Measurements from ENCODE around the gene WDR1. TPM values are rescaled to one million over a fixed set of nuclear protein-coding genes. Genes with fewer than 3 reads are reported as not detected.

The WDR1 gene
- polyA plus RNA-seq, 2 of the 4 experiments (the other 2 are of a cell fraction): 251 to 326 TPM

DNA sequence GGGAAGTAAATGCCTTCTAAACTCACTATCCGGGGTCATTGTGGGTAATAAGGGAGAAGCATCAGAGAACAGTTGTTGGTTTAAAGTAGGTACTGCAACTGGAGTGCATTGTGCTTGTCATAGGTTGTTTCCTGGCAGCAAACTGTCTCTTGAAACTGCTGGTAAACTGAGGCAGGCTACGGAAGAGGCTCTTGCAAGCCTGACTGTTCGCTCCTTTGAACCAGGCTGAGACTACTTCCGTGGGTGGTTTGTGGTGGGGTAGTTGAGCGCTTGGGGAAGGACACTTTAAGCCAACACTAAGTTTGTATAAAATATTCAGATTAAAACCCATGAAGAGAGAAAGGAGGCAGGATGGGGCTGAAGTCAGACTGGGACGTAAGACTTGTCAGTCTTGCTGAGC is 45.2 kb upstream of the WDR1 start (continued):
- TF ChIP-seq, protein P1, sequence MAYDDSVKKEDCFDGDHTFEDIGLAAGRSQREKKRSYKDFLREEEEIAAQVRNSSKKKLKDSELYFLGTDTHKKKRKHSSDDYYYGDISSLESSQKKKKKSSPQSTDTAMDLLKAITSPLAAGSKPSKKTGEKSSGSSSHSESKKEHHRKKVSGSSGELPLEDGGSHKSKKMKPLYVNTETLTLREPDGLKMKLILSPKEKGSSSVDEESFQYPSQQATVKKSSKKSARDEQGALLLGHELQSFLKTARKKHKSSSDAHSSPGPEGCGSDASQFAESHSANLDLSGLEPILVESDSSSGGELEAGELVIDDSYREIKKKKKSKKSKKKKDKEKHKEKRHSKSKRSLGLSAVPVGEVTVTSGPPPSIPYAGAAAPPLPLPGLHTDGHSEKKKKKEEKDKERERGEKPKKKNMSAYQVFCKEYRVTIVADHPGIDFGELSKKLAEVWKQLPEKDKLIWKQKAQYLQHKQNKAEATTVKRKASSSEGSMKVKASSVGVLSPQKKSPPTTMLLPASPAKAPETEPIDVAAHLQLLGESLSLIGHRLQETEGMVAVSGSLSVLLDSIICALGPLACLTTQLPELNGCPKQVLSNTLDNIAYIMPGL (CRISPR knock-in tag; IDR thresholded peaks at IDR 0.05; ENCODE audit: borderline replicate concordance): no peak
- TF ChIP-seq ZNF302 (CRISPR knock-in tag; IDR thresholded peaks at IDR 0.05) (no peak), ZFP36 (IDR thresholded peaks at IDR 0.05; ENCODE audit: borderline replicate concordance, partially characterized antibody) (no peak), SMC3 (IDR thresholded peaks at IDR 0.05) (no peak)

DNA sequence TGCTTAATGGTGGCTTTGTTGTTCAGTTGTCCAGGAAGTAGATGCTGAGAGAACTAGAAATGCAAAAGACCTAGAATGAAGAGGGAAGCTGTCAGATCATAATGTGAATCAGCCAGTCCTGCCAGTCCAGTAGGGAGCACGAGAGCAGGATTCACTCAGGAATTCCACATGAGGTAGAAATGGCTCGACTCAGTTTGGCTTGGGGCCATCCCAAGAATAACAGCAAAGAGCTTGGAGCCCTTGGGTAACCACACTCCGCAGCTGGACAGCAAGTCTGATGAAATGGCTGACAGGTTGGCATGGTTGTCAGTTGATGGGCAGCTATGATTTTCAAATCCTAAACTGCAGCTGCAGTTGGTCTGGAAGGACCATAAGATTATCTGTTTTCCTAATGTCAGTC is 44.5 kb upstream of the WDR1 start:
- ATAC-seq (no peak), DNase-seq (ENCODE audit: low read depth in 1 of 2, low spot score in 1 of 2) (no peak), FAIRE-seq (no peak)
- TF ChIP-seq, protein P2, sequence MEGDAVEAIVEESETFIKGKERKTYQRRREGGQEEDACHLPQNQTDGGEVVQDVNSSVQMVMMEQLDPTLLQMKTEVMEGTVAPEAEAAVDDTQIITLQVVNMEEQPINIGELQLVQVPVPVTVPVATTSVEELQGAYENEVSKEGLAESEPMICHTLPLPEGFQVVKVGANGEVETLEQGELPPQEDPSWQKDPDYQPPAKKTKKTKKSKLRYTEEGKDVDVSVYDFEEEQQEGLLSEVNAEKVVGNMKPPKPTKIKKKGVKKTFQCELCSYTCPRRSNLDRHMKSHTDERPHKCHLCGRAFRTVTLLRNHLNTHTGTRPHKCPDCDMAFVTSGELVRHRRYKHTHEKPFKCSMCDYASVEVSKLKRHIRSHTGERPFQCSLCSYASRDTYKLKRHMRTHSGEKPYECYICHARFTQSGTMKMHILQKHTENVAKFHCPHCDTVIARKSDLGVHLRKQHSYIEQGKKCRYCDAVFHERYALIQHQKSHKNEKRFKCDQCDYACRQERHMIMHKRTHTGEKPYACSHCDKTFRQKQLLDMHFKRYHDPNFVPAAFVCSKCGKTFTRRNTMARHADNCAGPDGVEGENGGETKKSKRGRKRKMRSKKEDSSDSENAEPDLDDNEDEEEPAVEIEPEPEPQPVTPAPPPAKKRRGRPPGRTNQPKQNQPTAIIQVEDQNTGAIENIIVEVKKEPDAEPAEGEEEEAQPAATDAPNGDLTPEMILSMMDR (IDR thresholded peaks at IDR 0.05): no peak
- TF ChIP-seq RCOR1 (IDR thresholded peaks at IDR 0.05; ENCODE audit: low read depth, low read length): no peak
- TF ChIP-seq KDM5A (IDR thresholded peaks at IDR 0.05): no peak
- TF ChIP-seq MAFK (IDR thresholded peaks at IDR 0.05; ENCODE audit: partially characterized antibody): no peak
- TF ChIP-seq, protein P3, sequence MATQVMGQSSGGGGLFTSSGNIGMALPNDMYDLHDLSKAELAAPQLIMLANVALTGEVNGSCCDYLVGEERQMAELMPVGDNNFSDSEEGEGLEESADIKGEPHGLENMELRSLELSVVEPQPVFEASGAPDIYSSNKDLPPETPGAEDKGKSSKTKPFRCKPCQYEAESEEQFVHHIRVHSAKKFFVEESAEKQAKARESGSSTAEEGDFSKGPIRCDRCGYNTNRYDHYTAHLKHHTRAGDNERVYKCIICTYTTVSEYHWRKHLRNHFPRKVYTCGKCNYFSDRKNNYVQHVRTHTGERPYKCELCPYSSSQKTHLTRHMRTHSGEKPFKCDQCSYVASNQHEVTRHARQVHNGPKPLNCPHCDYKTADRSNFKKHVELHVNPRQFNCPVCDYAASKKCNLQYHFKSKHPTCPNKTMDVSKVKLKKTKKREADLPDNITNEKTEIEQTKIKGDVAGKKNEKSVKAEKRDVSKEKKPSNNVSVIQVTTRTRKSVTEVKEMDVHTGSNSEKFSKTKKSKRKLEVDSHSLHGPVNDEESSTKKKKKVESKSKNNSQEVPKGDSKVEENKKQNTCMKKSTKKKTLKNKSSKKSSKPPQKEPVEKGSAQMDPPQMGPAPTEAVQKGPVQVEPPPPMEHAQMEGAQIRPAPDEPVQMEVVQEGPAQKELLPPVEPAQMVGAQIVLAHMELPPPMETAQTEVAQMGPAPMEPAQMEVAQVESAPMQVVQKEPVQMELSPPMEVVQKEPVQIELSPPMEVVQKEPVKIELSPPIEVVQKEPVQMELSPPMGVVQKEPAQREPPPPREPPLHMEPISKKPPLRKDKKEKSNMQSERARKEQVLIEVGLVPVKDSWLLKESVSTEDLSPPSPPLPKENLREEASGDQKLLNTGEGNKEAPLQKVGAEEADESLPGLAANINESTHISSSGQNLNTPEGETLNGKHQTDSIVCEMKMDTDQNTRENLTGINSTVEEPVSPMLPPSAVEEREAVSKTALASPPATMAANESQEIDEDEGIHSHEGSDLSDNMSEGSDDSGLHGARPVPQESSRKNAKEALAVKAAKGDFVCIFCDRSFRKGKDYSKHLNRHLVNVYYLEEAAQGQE (IDR thresholded peaks at IDR 0.05): no peak
- TF ChIP-seq CBX8 (IDR thresholded peaks at IDR 0.05): no peak
- no peak for TF ChIP-seq FOSB (CRISPR knock-in tag; IDR thresholded peaks at IDR 0.05)
- CTCF ChIA-PET: interaction anchor here (0.6 to 1.5 kb wide), 5 partner anchors 10 to 393 kb away, joined by 3 to 5 read pairs (median 3); no protein-coding TSS in a partner anchor
- POLR2A ChIA-PET: no interaction called here
- Histone ChIP-seq H3K4me1 (no peaks in the 10 kb centered on the region), H3K9me3 (no peaks in the 10 kb centered on the region), H3K4me2 (no peak overlapping the region), H3K27ac (no peak overlapping the region), H3K4me3 (no peak overlapping the region)
- 0% methylated on average over 2 of the region's 3 CpGs for WGBS (ENCODE audit: missing lambda C conversion rate)

DNA sequence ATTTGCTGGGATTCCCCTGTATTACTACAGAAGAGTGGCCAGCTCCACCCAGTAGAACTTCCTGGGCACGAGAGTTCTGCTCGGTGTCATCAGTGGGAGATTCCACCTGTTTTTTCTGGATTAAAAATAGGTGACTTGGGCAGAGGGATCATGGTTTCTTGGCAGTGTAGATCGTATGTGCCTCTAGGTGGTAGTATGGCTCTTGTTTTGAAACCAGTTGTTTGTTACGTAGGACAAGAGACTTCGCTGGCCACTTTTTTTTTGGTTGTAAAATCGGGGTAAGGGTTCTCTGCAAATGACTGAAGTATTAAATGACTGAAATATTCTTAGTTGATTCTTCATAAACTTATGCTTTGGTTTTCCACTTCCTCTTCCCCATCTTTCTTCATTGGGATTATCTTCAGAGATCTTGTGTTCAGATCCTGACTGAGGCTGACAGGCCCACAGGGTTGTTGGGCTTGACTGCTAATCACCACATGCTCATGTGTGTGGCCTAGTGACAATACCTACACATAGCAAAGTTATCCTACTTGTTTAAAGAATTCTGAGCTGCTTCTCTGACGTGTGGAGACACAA is 43.8 kb upstream of the WDR1 start:
- no peak overlapping the region for H3K27ac ChIP-seq
- no peaks in the 10 kb centered on the region for H3K9me3 ChIP-seq
- no peak overlapping the region for H3K4me3 ChIP-seq
- no peaks in the 10 kb centered on the region for H3K4me1 ChIP-seq
- no peak overlapping the region for H3K4me2 ChIP-seq
- 15% methylated on average over 7 of the region's 7 CpGs for WGBS (ENCODE audit: missing lambda C conversion rate)
- peak in 1 of 2 experiments; percentile 13 for DNase-seq (ENCODE audit: low read depth in 1 of 2, low spot score in 1 of 2)
- CTCF ChIA-PET: interaction anchor here (0.7 to 1.7 kb wide), 7 partner anchors 9 to 383 kb away, joined by 3 to 9 read pairs (median 3); no protein-coding TSS in a partner anchor
- no peak for FAIRE-seq
- TF ChIP-seq RAD21 (conservative IDR thresholded peaks at IDR 0.05 in 1 of 2, IDR thresholded peaks at IDR 0.05 in 1 of 2) (peak in 1 of 2 experiments; percentile 33; a peak in 1 of 5 replicates), NFE2L2 (conservative IDR thresholded peaks at IDR 0.05; ENCODE audit: low read length) (no peak)
- ATAC-seq: peak in 1 of 2 experiments; percentile 24; a peak in 1 of 6 replicates
- POLR2A ChIA-PET: no interaction called here
